Sigmoid colon (tissue), 3 donors: ENCODE data around the gene HPCAL1.

Experiments used
- CTCF ChIP-seq, 4 experiments: fragments of 450-650 bp in 3 of 4; fragments of 200-600 bp in 1 of 4; IDR thresholded peaks; one replicate each; pipeline ENCODE4 v1.5.1; 2016 to 2019; ENCODE audit warnings: antibody characterized with exemption in 4 of 4, mild to moderate bottlenecking in 3 of 4, moderate library complexity in 2 of 4
- POLR2A ChIP-seq, 2 donors: fragments of 450-650 bp; IDR thresholded peaks; one replicate each; pipeline ENCODE4 v1.6.1; 2016; ENCODE audit warnings: antibody characterized with exemption in 2 of 2, mild to moderate bottlenecking in 2 of 2, moderate library complexity in 2 of 2

GRCh38 chr2:10457846-10458598 is 155.3 kb downstream of the HPCAL1 start:
- TF ChIP-seq CTCF (IDR thresholded peaks at IDR 0.05) (no peak), POLR2A (IDR thresholded peaks at IDR 0.05) (no peak)
